Lower leg skin (tissue), 3 donors: ENCODE measurements around the gene LIMS2.

Experiments
- CTCF ChIP-seq, 3 donors: fragments of 450-650 bp; IDR thresholded peaks; one replicate each; pipeline ENCODE4 v1.5.1; 2016; ENCODE audit warnings: antibody characterized with exemption in 3 of 3, mild to moderate bottlenecking in 3 of 3, moderate library complexity in 2 of 3
- POLR2A ChIP-seq, 2 donors: fragments of 450-650 bp; IDR thresholded peaks; one replicate each; pipeline ENCODE4 v1.6.1; 2016 to 2017; ENCODE audit warnings: antibody characterized with exemption in 2 of 2, mild to moderate bottlenecking in 1 of 2, moderate library complexity in 1 of 2

GRCh38 chr2:127700527-127701192 lies 25.3 kb upstream of the LIMS2 start:
- TF ChIP-seq CTCF (IDR thresholded peaks at IDR 0.05) (no peak), POLR2A (IDR thresholded peaks at IDR 0.05) (no peak)
